A549 (cell line): ENCODE measurements around the gene MR1. TPM values are rescaled to one million over a fixed set of nuclear protein-coding genes. Genes with fewer than 3 reads are reported as not detected.

Source experiments
- ATAC-seq, 2 experiments: fragments of 200-7000 bp in 1 of 2; fragments of >200 bp in 1 of 2; cut with Nextera tagmentation in 1 of 2; cut with Tn5 transposase in 1 of 2; 3 replicates each; pipeline versions ENCODE4 v1.8.0 to v1.9.1; 2018 to 2020; ENCODE audit warnings: mild to moderate bottlenecking in 1 of 2, moderate library complexity in 1 of 2
- CTCF ChIA-PET: fragments of 300-600 bp; sonication (Branson Sonifier 250); formaldehyde crosslinking; extraction: SDS; loops from one replicate; lab custom pipeline; 2021; ENCODE audit warnings: antibody characterized with exemption, inconsistent platforms; lab: Yijun Ruan, JAX
- POLR2A ChIA-PET: fragments of 350-600 bp; formaldehyde crosslinking; extraction: SDS; loops from one replicate; lab custom pipeline; 2021; ENCODE audit warnings: antibody characterized with exemption, inconsistent platforms; lab: Yijun Ruan, JAX
- DNase-seq, 2 experiments: peaks; one replicate each; pipeline versions ENCODE4 v3.0.0 to v3.0.0-alpha.2; 2011 to 2016; ENCODE audit warnings: low read depth in 1 of 2, low spot score in 1 of 2
- FAIRE-seq: peaks from 2 replicates; lab custom pipeline; 2011; peaks lifted over from hg19 to GRCh38; lab: Jason Lieb, UNC
- H3K27ac ChIP-seq, 2 experiments: fragments of >200 bp; sonication (Bioruptor Twin); formaldehyde crosslinking; 3 replicates each; pipeline ENCODE4 v1.5.1; 2016 to 2017
- H3K4me1 ChIP-seq: fragments of >200 bp; sonication (Bioruptor Twin); formaldehyde crosslinking; 3 replicates; pipeline ENCODE4 v1.6.1; 2016
- H3K4me2 ChIP-seq: fragments of >200 bp; sonication (Bioruptor Twin); formaldehyde crosslinking; 3 replicates; pipeline ENCODE4 v1.6.1; 2016
- H3K4me3 ChIP-seq: fragments of >200 bp; sonication (Bioruptor Twin); formaldehyde crosslinking; 3 replicates; pipeline ENCODE4 v1.5.1; 2016
- H3K9me3 ChIP-seq: fragments of >200 bp; sonication (Bioruptor Twin); formaldehyde crosslinking; 3 replicates; pipeline ENCODE4 v1.6.1; 2016
- CBX2 ChIP-seq: fragments of 200-600 bp; sonication (generic); IDR thresholded peaks from 2 replicates; pipeline ENCODE4 v1.6.1; 2016; ENCODE audit warnings: low read depth, mild to moderate bottlenecking, borderline replicate concordance
- CHD4 ChIP-seq: fragments of 200-600 bp; sonication (generic); IDR thresholded peaks from 2 replicates; pipeline ENCODE4 v1.6.1; 2016; ENCODE audit warnings: antibody characterized with exemption, mild to moderate bottlenecking, borderline replicate concordance
- EHF ChIP-seq: fragments of 250-450 bp; sonication (Bioruptor Pico); IDR thresholded peaks from 2 replicates; pipeline ENCODE4 v1.5.0; 2020; ENCODE audit warnings: mild to moderate bottlenecking
- EP300 ChIP-seq, 2 experiments: fragments of >200 bp; sonication (Bioruptor Twin); formaldehyde crosslinking; IDR thresholded peaks; 2 replicates in 1 of 2; 3 replicates in 1 of 2; pipeline ENCODE4 v1.6.1; 2016 to 2017
- ESRRA ChIP-seq: fragments of 150-350 bp; IDR thresholded peaks from 2 replicates; pipeline ENCODE4 v1.6.1; 2014; ENCODE audit warnings: mild to moderate bottlenecking, low read length, borderline replicate concordance
- FOSL2 ChIP-seq, 2 experiments: fragments of 450-650 bp in 1 of 2; fragments of >200 bp in 1 of 2; sonication (Bioruptor Twin) in 1 of 2; formaldehyde crosslinking; IDR thresholded peaks; 2 replicates each; pipeline versions ENCODE4 v1.5.0 to v1.6.1; 2016 to 2020; ENCODE audit warnings: mild to moderate bottlenecking in 1 of 2, moderate library complexity in 1 of 2
- FOXS1 ChIP-seq: fragments of 250-450 bp; sonication (Bioruptor Pico); IDR thresholded peaks from 2 replicates; pipeline ENCODE4 v1.5.0; 2020; ENCODE audit warnings: mild to moderate bottlenecking, moderate library complexity
- GATA3 ChIP-seq: IDR thresholded peaks from 2 replicates; pipeline ENCODE4 v1.6.1; 2012; ENCODE audit warnings: borderline replicate concordance
- HDAC2 ChIP-seq: fragments of 200-600 bp; sonication (generic); IDR thresholded peaks from 2 replicates; pipeline ENCODE4 v1.6.1; 2016
- HES2 ChIP-seq: fragments of >200 bp; sonication (Bioruptor Twin); formaldehyde crosslinking; IDR thresholded peaks from 2 replicates; pipeline ENCODE4 v1.6.1; 2016
- HEYL ChIP-seq: fragments of 250-450 bp; sonication (Bioruptor Pico); IDR thresholded peaks from 2 replicates; pipeline ENCODE4 v1.8.0; 2021; ENCODE audit warnings: mild to moderate bottlenecking, moderate library complexity
- HMGXB4 ChIP-seq: fragments of 250-450 bp; sonication (Bioruptor Pico); IDR thresholded peaks from 2 replicates; pipeline ENCODE4 v1.5.0; 2021; ENCODE audit warnings: mild to moderate bottlenecking, moderate library complexity, borderline replicate concordance
- HOXA7 ChIP-seq: fragments of 250-450 bp; sonication (Bioruptor Pico); IDR thresholded peaks from 2 replicates; pipeline ENCODE4 v1.5.0; 2020; ENCODE audit warnings: mild to moderate bottlenecking, moderate library complexity
- HOXB13 ChIP-seq: fragments of 250-450 bp; sonication (Bioruptor Pico); IDR thresholded peaks from 2 replicates; pipeline ENCODE4 v1.5.0; 2020; ENCODE audit warnings: low read depth, mild to moderate bottlenecking, moderate library complexity
- JUN ChIP-seq, 2 experiments: fragments of >200 bp; sonication (Bioruptor Twin); formaldehyde crosslinking; IDR thresholded peaks; 2 replicates in 1 of 2; 3 replicates in 1 of 2; pipeline ENCODE4 v1.6.1; 2016 to 2017
- MAX ChIP-seq: IDR thresholded peaks from 2 replicates; pipeline ENCODE4 v1.6.1; 2012
- NPAS2 ChIP-seq: fragments of 250-450 bp; sonication (Bioruptor Pico); IDR thresholded peaks from 2 replicates; pipeline ENCODE4 v1.8.0; 2022; ENCODE audit warnings: mild to moderate bottlenecking, moderate library complexity, borderline replicate concordance
- RARB ChIP-seq: fragments of 250-450 bp; sonication (Bioruptor Pico); IDR thresholded peaks from 2 replicates; pipeline ENCODE4 v1.8.0; 2021; ENCODE audit warnings: mild to moderate bottlenecking, moderate library complexity
- RFX5 ChIP-seq: fragments of 450-650 bp; IDR thresholded peaks from 2 replicates; pipeline ENCODE4 v1.7.1; 2014; ENCODE audit warnings: antibody characterized with exemption, mild to moderate bottlenecking, moderate library complexity
- RNF2 ChIP-seq: fragments of 200-600 bp; sonication (generic); IDR thresholded peaks from 2 replicates; pipeline ENCODE4 v1.6.1; 2016; ENCODE audit warnings: low read depth, mild to moderate bottlenecking, antibody characterized with exemption, moderate library complexity, borderline replicate concordance
- SMC3 ChIP-seq: fragments of >200 bp; sonication (Bioruptor Twin); formaldehyde crosslinking; IDR thresholded peaks from 3 replicates; pipeline ENCODE4 v1.6.1; 2018; ENCODE audit warnings: inconsistent platforms
- TFCP2L1 ChIP-seq: fragments of 250-450 bp; sonication (Bioruptor Pico); IDR thresholded peaks from 2 replicates; pipeline ENCODE4 v1.5.0; 2021; ENCODE audit warnings: mild to moderate bottlenecking
- TP53 ChIP-seq: fragments of 250-450 bp; sonication (Bioruptor Pico); IDR thresholded peaks from 2 replicates; pipeline ENCODE4 v1.5.0; 2021; ENCODE audit warnings: mild to moderate bottlenecking, moderate library complexity
- WGBS: methylation state at CpG from one replicate; pipeline ENCODE4 v1.1.6; 2017; ENCODE audit errors: missing lambda C conversion rate; 5-methylcytosine and 5-hydroxymethylcytosine counted together
- polyA plus RNA-seq, 4 experiments: library from polyadenylated mRNA; depleted of rRNA in 3 of 4; stranded (reverse); fragments of >200 nt; fragmentation: RNase III in 1 of 4; extraction: RNeasy Plus Mini Kit Qiagen cat#74134 plus additional on column Dnase treatment in 1 of 4; gene quantifications; 2 replicates in 3 of 4; 3 replicates in 1 of 4; pipeline ENCODE4 v1.2.3, GENCODE V29; 2011 to 2017
- TF ChIP-seq, protein P1 (sequence below): fragments of 250-450 bp; sonication (Bioruptor Pico); IDR thresholded peaks from 2 replicates; pipeline ENCODE4 v1.5.0; 2020; ENCODE audit warnings: low read depth, mild to moderate bottlenecking, moderate library complexity
- TF ChIP-seq, protein P2 (sequence below): IDR thresholded peaks from 2 replicates; pipeline ENCODE4 v1.6.1; 2012
- TF ChIP-seq, protein P3 (sequence below): fragments of >200 bp; sonication (Bioruptor Twin); formaldehyde crosslinking; IDR thresholded peaks from 3 replicates; pipeline ENCODE4 v1.5.1; 2016

The MR1 gene
- polyA plus RNA-seq, 2 of the 4 experiments (the other 2 are of a cell fraction), result 8.3 to 17.2 TPM

DNA sequence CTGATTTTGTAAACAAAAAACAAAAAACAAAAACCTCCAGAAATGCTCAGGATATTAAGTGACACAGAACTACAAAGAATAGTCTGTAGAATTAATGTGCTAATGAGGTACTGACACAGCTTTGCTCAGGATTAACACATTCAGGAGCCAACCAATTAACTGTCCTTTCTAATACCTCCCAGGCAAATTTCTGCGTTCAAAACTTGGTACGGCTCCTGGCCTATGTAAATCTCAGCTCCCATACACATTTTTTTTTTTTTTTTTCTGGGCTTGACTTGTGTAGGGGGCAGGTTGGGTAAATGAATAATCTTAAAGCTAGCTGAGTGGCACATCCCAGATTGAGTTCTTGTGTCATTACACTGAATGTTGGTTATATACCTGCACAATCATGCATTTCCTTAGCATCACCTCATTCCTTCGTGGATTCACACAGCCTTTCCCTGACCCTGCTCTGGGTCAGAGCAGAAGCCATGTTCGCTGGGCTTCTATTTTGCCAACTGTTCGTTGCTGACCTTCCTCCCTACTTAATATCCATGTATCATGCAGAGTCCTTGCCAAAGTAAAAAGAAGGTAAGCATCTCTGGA is 42.1 kb downstream of the MR1 start:
- no peaks in the 10 kb centered on the region for H3K9me3 ChIP-seq
- peak overlapping the region; percentile 69 to 87 for H3K27ac ChIP-seq
- no peak overlapping the region for H3K4me3 ChIP-seq
- H3K4me2 ChIP-seq, result peak overlapping the region; percentile 66
- CTCF ChIA-PET, result interaction anchor here (1.1 to 3.8 kb wide), 8 partner anchors 9 to 194 kb away, joined by 3 to 18 read pairs (median 6); no protein-coding TSS in a partner anchor
- peak; percentile 32 to 71 for DNase-seq
- TF ChIP-seq, protein P1, sequence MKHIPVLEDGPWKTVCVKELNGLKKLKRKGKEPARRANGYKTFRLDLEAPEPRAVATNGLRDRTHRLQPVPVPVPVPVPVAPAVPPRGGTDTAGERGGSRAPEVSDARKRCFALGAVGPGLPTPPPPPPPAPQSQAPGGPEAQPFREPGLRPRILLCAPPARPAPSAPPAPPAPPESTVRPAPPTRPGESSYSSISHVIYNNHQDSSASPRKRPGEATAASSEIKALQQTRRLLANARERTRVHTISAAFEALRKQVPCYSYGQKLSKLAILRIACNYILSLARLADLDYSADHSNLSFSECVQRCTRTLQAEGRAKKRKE (CRISPR knock-in tag), result no peak
- TF ChIP-seq HES2 (no peak), RARB (peak; percentile 27; the same call in 1 of the 2 replicates), RFX5 (no peak), FOSL2 (IDR thresholded peaks at IDR 0.05) (no peak), FOSL2 (CRISPR knock-in tag; IDR thresholded peaks at IDR 0.05) (peak; percentile 22; the same call in 1 of the 2 replicates), GATA3 (no peak), EHF (no peak), TP53 (no peak), EP300 (IDR thresholded peaks at IDR 0.05) (no peak)
- no peak for FAIRE-seq
- 24% methylated on average over 5 of the region's 5 CpGs for WGBS
- POLR2A ChIA-PET, result interaction anchor here (0.7 to 1.8 kb wide), 9 partner anchors 10 to 489 kb away, joined by 3 to 8 read pairs (median 4); partner anchors contain the start of gene STX6
- H3K4me1 ChIP-seq, result peaks cover 69% of the 10 kb centered on the region
- ATAC-seq, result peak; percentile 44 to 49; a peak in 5 of 6 replicates

GRCh38 chr1:181076852-181077251 is 43.1 kb downstream of the MR1 start:
- Histone ChIP-seq H3K9me3 (no peaks in the 10 kb centered on the region), H3K27ac (peak overlapping the region; percentile 69 to 87), H3K4me2 (peak overlapping the region; percentile 66), H3K4me1 (peaks cover 76% of the 10 kb centered on the region), H3K4me3 (no peak overlapping the region)
- ATAC-seq (no peak), DNase-seq (no peak), FAIRE-seq (no peak)
- ChIA-PET POLR2A (interaction anchor here (1.5 kb wide), 1 partner anchor 55 kb away, joined by 4 read pairs; the partner anchor contains the start of gene STX6), CTCF (interaction anchor here (1.2 to 3.8 kb wide), 4 partner anchors 14 to 65 kb away, joined by 5 to 18 read pairs (median 6); no protein-coding TSS in a partner anchor)
- 54% methylated on average over 3 of the region's 3 CpGs for WGBS
- TF ChIP-seq CHD4 (no peak), HOXA7 (no peak)
- TF ChIP-seq, protein P2, sequence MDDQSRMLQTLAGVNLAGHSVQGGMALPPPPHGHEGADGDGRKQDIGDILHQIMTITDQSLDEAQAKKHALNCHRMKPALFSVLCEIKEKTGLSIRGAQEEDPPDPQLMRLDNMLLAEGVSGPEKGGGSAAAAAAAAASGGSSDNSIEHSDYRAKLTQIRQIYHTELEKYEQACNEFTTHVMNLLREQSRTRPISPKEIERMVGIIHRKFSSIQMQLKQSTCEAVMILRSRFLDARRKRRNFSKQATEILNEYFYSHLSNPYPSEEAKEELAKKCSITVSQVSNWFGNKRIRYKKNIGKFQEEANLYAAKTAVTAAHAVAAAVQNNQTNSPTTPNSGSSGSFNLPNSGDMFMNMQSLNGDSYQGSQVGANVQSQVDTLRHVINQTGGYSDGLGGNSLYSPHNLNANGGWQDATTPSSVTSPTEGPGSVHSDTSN, result no peak

GRCh38 chr1:181077576-181078242 is 43.9 kb downstream of the MR1 start:
- ChIA-PET CTCF (interaction anchor here (1.5 to 3.9 kb wide), 4 partner anchors 15 to 65 kb away, joined by 5 to 41 read pairs (median 12); no protein-coding TSS in a partner anchor), POLR2A (interaction anchor here (1.3 kb wide), 1 partner anchor 12 kb away, joined by 3 read pairs; no protein-coding TSS in a partner anchor)
- H3K4me1 ChIP-seq, result peaks cover 76% of the 10 kb centered on the region
- peak overlapping the region; percentile 66 for H3K4me2 ChIP-seq
- H3K27ac ChIP-seq, result peak overlapping the region; percentile 69 to 87
- ATAC-seq (peak in 1 of 2 experiments; percentile 27; a peak in 3 of 6 replicates), FAIRE-seq (no peak), DNase-seq (no peak)
- 42% methylated on average over 7 of the region's 7 CpGs for whole genome bisulfite sequencing
- no peak overlapping the region for H3K4me3 ChIP-seq
- no peaks in the 10 kb centered on the region for H3K9me3 ChIP-seq
- TF ChIP-seq NPAS2 (CRISPR knock-in tag) (no peak), HEYL (CRISPR knock-in tag) (no peak), TFCP2L1 (CRISPR knock-in tag) (no peak), EP300 (IDR thresholded peaks at IDR 0.05) (no peak), MAX (peak; percentile 23; the same call in 1 of the 2 replicates), ESRRA (no peak), HMGXB4 (CRISPR knock-in tag) (no peak), JUN (IDR thresholded peaks at IDR 0.05) (no peak), RNF2 (no peak), GATA3 (0 out of 2 replicates have a peak, but pooled peaks have one; percentile 14), HDAC2 (no peak), SMC3 (no peak), CBX2 (no peak), FOXS1 (CRISPR knock-in tag) (no peak), RFX5 (no peak), HOXB13 (no peak)
- TF ChIP-seq, protein P3, sequence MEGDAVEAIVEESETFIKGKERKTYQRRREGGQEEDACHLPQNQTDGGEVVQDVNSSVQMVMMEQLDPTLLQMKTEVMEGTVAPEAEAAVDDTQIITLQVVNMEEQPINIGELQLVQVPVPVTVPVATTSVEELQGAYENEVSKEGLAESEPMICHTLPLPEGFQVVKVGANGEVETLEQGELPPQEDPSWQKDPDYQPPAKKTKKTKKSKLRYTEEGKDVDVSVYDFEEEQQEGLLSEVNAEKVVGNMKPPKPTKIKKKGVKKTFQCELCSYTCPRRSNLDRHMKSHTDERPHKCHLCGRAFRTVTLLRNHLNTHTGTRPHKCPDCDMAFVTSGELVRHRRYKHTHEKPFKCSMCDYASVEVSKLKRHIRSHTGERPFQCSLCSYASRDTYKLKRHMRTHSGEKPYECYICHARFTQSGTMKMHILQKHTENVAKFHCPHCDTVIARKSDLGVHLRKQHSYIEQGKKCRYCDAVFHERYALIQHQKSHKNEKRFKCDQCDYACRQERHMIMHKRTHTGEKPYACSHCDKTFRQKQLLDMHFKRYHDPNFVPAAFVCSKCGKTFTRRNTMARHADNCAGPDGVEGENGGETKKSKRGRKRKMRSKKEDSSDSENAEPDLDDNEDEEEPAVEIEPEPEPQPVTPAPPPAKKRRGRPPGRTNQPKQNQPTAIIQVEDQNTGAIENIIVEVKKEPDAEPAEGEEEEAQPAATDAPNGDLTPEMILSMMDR, result no peak
